H9 (cell line): ENCODE results near the gene MSI2. TPM values are rescaled to one million over a fixed set of nuclear protein-coding genes. Genes with fewer than 3 reads are reported as not detected.
A peak's percentile ranks its signal among the peaks of the same experiment; 100 is the strongest.

Experiments used
- DNase-seq: peaks from one replicate; pipeline ENCODE4 v3.0.0-alpha.2; 2017
- H2AFZ ChIP-seq: one replicate; pipeline ENCODE4 v1.6.1; 2013; ENCODE audit warnings: mild to moderate bottlenecking, low read length, control low read depth, moderate library complexity
- H2AK5ac ChIP-seq: 2 replicates; pipeline ENCODE4 v1.6.1; 2013; ENCODE audit warnings: low read length, control low read depth, mixed read lengths; ENCODE audit not compliant: insufficient read length
- H2BK120ac ChIP-seq: one replicate; pipeline ENCODE4 v1.6.1; 2013; ENCODE audit warnings: low read depth, mild to moderate bottlenecking, low read length, control low read depth, inconsistent platforms; ENCODE audit not compliant: poor library complexity, severe bottlenecking
- H2BK12ac ChIP-seq: 2 replicates; pipeline ENCODE4 v1.6.1; 2013; ENCODE audit warnings: low read length, control low read depth, mixed read lengths, low read depth; ENCODE audit not compliant: insufficient read length
- H2BK15ac ChIP-seq: 2 replicates; pipeline ENCODE4 v1.6.1; 2013; ENCODE audit warnings: low read depth, low read length, control low read depth
- H2BK20ac ChIP-seq: one replicate; pipeline ENCODE4 v1.6.1; 2013; ENCODE audit warnings: low read depth, mild to moderate bottlenecking, low read length, control low read depth, inconsistent platforms; ENCODE audit not compliant: poor library complexity, severe bottlenecking
- H2BK5ac ChIP-seq: 2 replicates; pipeline ENCODE4 v1.6.1; 2013; ENCODE audit warnings: low read length, control low read depth, mixed read lengths; ENCODE audit not compliant: insufficient read length
- H3K14ac ChIP-seq: 2 replicates; pipeline ENCODE4 v1.6.1; 2013; ENCODE audit warnings: low read length, control low read depth; ENCODE audit not compliant: insufficient read depth
- H3K18ac ChIP-seq: 2 replicates; pipeline ENCODE4 v1.6.1; 2013; ENCODE audit warnings: low read depth, mild to moderate bottlenecking, mixed read lengths, low read length, control low read depth; ENCODE audit not compliant: insufficient read length
- H3K23ac ChIP-seq: 2 replicates; pipeline ENCODE4 v1.6.1; 2013; ENCODE audit warnings: low read length, control low read depth, mixed read lengths, low read depth; ENCODE audit not compliant: insufficient read length
- H3K23me2 ChIP-seq: 2 replicates; pipeline ENCODE4 v1.6.1; 2013; ENCODE audit warnings: low read depth, mild to moderate bottlenecking, mixed read lengths, low read length, control low read depth; ENCODE audit not compliant: insufficient read length, poor library complexity, severe bottlenecking
- H3K27ac ChIP-seq: 2 replicates; pipeline ENCODE4 v1.5.1; 2013; ENCODE audit warnings: low read length, control low read depth, mixed read lengths, low read depth; ENCODE audit not compliant: insufficient read length
- H3K27me3 ChIP-seq: 2 replicates; pipeline ENCODE4 v1.6.1; 2013; ENCODE audit warnings: low read length, control low read depth, inconsistent platforms; ENCODE audit not compliant: insufficient read depth
- H3K4ac ChIP-seq: 2 replicates; pipeline ENCODE4 v1.6.1; 2013; ENCODE audit warnings: low read depth, mild to moderate bottlenecking, control low read depth, inconsistent platforms, low read length, moderate library complexity
- H3K4me1 ChIP-seq: 2 replicates; pipeline ENCODE4 v1.6.1; 2013; ENCODE audit warnings: low read length, control low read depth, inconsistent platforms; ENCODE audit not compliant: insufficient read depth
- H3K4me2 ChIP-seq: 2 replicates; pipeline ENCODE4 v1.6.1; 2013; ENCODE audit warnings: low read length, control low read depth, mixed read lengths; ENCODE audit not compliant: insufficient read length, insufficient read depth
- H3K56ac ChIP-seq: 2 replicates; pipeline ENCODE4 v1.6.1; 2013; ENCODE audit warnings: low read depth, mild to moderate bottlenecking, mixed read lengths, low read length, control low read depth; ENCODE audit not compliant: insufficient read length
- H3K79me1 ChIP-seq: 2 replicates; pipeline ENCODE4 v1.6.1; 2013; ENCODE audit warnings: low read depth, mild to moderate bottlenecking, moderate library complexity, low read length, control low read depth, inconsistent platforms; ENCODE audit not compliant: insufficient read depth, poor library complexity, severe bottlenecking
- H3K79me2 ChIP-seq: 2 replicates; pipeline ENCODE4 v1.6.1; 2013; ENCODE audit warnings: low read length, control low read depth, inconsistent platforms; ENCODE audit not compliant: insufficient read depth
- H3K9ac ChIP-seq: 2 replicates; pipeline ENCODE4 v1.6.1; 2013; ENCODE audit warnings: low read length, control low read depth, mixed read lengths; ENCODE audit not compliant: insufficient read length; ENCODE audit errors: extremely low read depth
- H3K9me3 ChIP-seq: one replicate; pipeline ENCODE4 v1.6.1; 2013; ENCODE audit warnings: low read depth, low read length, inconsistent platforms; ENCODE audit not compliant: control insufficient read depth
- H3T11ph ChIP-seq: one replicate; pipeline ENCODE4 v1.6.1; 2013; ENCODE audit warnings: mild to moderate bottlenecking, low read length, control low read depth, inconsistent platforms
- H4K20me1 ChIP-seq: one replicate; pipeline ENCODE4 v1.6.1; 2013; ENCODE audit not compliant: control insufficient read depth, insufficient read length, insufficient read depth
- H4K5ac ChIP-seq: 2 replicates; pipeline ENCODE4 v1.6.1; 2013; ENCODE audit warnings: low read depth, mild to moderate bottlenecking, mixed read lengths, low read length, control low read depth; ENCODE audit not compliant: insufficient read length
- H4K8ac ChIP-seq: replicated peaks from 2 replicates; pipeline ENCODE4 v1.6.1; 2013; ENCODE audit warnings: low read length, control low read depth, mixed read lengths, low read depth; ENCODE audit not compliant: insufficient read length
- H4K91ac ChIP-seq: 2 replicates; pipeline ENCODE4 v1.6.1; 2013; ENCODE audit warnings: low read depth, mild to moderate bottlenecking, moderate library complexity, mixed read lengths, low read length, control low read depth; ENCODE audit not compliant: insufficient read length
- H3K27ac Mint-ChIP-seq, 3 experiments: 2 replicates in 2 of 3; 3 replicates in 1 of 3; pipeline ENCODE4 v1.8.0; 2020 to 2021; ENCODE audit warnings: mixed read lengths in 3 of 3, mild to moderate bottlenecking in 1 of 3, moderate library complexity in 1 of 3
- H3K27me3 Mint-ChIP-seq: 2 replicates; pipeline ENCODE4 v1.8.0; 2021; ENCODE audit warnings: low read depth, mild to moderate bottlenecking, moderate library complexity, mixed read lengths
- H3K36me3 Mint-ChIP-seq, 3 experiments: 2 replicates in 2 of 3; 3 replicates in 1 of 3; pipeline ENCODE4 v1.8.0; 2020 to 2021; ENCODE audit warnings: low read depth in 3 of 3, mixed read lengths in 3 of 3; ENCODE audit not compliant: insufficient read depth in 1 of 3
- H3K4me1 Mint-ChIP-seq, 2 experiments: 2 replicates each; pipeline ENCODE4 v1.8.0; 2020; ENCODE audit warnings: mixed read lengths in 2 of 2
- H3K4me3 Mint-ChIP-seq, 2 experiments: 2 replicates in 1 of 2; 3 replicates in 1 of 2; pipeline ENCODE4 v1.8.0; 2020 to 2021; ENCODE audit warnings: mild to moderate bottlenecking in 2 of 2, mixed read lengths in 2 of 2, moderate library complexity in 1 of 2
- H3K9me3 Mint-ChIP-seq, 2 experiments: 2 replicates in 1 of 2; 3 replicates in 1 of 2; pipeline ENCODE4 v1.8.0; 2020; ENCODE audit warnings: mild to moderate bottlenecking in 2 of 2, mixed read lengths in 2 of 2, moderate library complexity in 1 of 2
- CTCF ChIP-seq: fragments of 200-600 bp; sonication (generic); conservative IDR thresholded peaks from 3 replicates; pipeline ENCODE4 v1.8.0; 2021; ENCODE audit warnings: antibody characterized with exemption, mild to moderate bottlenecking
- WGBS: extraction: QIAGEN DNeasy Blood & Tissue Kit; methylation state at CpG from one replicate; pipeline ENCODE4 v1.1.7; 2013; ENCODE audit warnings: missing lambda C conversion rate, low lambda C conversion rate, mixed read lengths; ENCODE audit not compliant: insufficient read length; ENCODE audit errors: extremely low coverage; 5-methylcytosine and 5-hydroxymethylcytosine counted together
- total RNA-seq: library from RNA; stranded (reverse); gene quantifications from 2 replicates; pipeline ENCODE4 v1.2.1, GENCODE V29; 2021

MSI2 gene
- total RNA-seq, 1 experiment from 2014 or later, result 98.5 TPM

- Histone ChIP-seq H4K5ac (no peak overlapping the region), H3K23ac (no peak overlapping the region), H2BK5ac (no peak overlapping the region), H3K79me1 (no peaks in the 10 kb centered on the region), H3K9ac (no peak overlapping the region), H2BK20ac (no peak overlapping the region), H3K79me2 (no peaks in the 10 kb centered on the region), H2AK5ac (no peak overlapping the region), H3K14ac (no peak overlapping the region), H2AFZ (no peak overlapping the region), H4K91ac (no peak overlapping the region), H3K4ac (no peak overlapping the region), H4K8ac (no peak overlapping the region), H3K18ac (no peak overlapping the region), H2BK120ac (no peak overlapping the region), H3K23me2 (no peaks in the 10 kb centered on the region), H3K4me1 (peaks cover 3% of the 10 kb centered on the region; the same call in 1 of the 2 replicates), H3T11ph (no peak overlapping the region), H2BK15ac (no peak overlapping the region), H2BK12ac (no peak overlapping the region), H3K9me3 (no peaks in the 10 kb centered on the region), H3K27me3 (no peaks in the 10 kb centered on the region), H3K4me2 (no peak overlapping the region), H3K56ac (no peak overlapping the region), H4K20me1 (no peaks in the 10 kb centered on the region), H3K27ac (no peak overlapping the region)
- Mint-ChIP-seq H3K4me1 (peaks cover 41 to 55% of the 10 kb centered on the region in 2 experiments), H3K27me3 (no peaks in the 10 kb centered on the region), H3K36me3 (peaks cover 0 to 8% (median 0%) of the 10 kb centered on the region in 3 experiments; a peak in 1 of 7 replicates), H3K27ac (peak overlapping the region in 2 of 3 experiments; percentile 24 to 53; a peak in 1 of 7 replicates), H3K4me3 (no peak overlapping the region), H3K9me3 (no peaks in the 10 kb centered on the region)
- no CpG with 5 or more reads among the region's 5 CpGs for WGBS
- peak; percentile 22 for DNase-seq
- no peak for TF ChIP-seq CTCF
Observed at GRCh38 chr17:57666201-57666870, 410.0 kb downstream of the MSI2 start.
